GM19468 (cell line): Measurements from ENCODE around the gene PRPF6.
"Not testable (repeated sequence)": the region's sequence is repeated elsewhere in the genome, so short reads cannot be mapped to it uniquely, and the experiment has no call there.

Source experiments
- ATAC-seq: cut with Tn5 transposase; IDR thresholded peaks from one replicate; pipeline ENCODE4 v1.9.1; 2021; ENCODE audit warnings: mild to moderate bottlenecking, moderate library complexity, moderate number of reproducible peaks; ENCODE audit not compliant: unreplicated experiment; ENCODE audit errors: extremely low read depth

PRPF6 gene

DNA sequence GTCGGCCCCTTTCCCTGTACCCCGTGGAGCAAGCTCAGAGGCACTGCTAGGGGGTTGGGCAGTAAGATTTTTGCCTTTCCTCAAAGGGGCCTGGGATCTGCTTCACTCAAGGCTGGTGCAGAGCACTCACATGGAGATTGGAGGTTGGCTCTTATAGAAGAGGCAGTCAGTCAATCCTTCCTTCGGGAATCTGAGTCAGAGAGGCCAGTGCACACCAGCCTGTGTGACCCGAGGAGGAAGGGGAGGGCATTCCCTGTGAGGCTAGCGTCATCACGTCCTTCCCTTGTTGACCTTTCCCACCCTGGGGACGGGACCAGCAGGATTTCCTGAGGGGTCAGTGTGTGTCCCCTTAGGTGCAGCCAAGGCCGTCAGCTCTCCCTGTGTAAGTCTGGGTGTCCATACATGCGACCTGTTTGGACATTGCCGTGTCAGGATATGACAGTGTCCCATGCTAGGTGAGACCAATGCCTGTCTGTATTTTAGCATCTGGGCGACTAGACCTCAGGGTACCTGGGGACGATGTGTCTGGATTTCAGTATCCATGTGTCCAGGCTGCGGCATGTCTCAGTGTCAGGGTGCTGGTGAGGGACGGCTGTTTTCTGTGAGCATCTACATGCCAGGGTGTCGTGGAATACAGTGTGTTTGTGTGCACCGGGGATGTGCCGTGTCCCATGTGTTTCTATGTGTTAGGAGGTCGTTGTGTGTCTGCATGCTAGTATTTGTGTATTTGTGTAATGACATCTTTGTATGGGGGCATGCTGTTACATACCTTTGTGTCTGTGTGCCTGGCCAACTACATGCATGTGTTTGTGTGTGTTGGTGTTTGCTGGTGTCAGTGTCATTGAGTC, 8.4 kb upstream of the PRPF6 start:
- ATAC-seq: no peak

DNA sequence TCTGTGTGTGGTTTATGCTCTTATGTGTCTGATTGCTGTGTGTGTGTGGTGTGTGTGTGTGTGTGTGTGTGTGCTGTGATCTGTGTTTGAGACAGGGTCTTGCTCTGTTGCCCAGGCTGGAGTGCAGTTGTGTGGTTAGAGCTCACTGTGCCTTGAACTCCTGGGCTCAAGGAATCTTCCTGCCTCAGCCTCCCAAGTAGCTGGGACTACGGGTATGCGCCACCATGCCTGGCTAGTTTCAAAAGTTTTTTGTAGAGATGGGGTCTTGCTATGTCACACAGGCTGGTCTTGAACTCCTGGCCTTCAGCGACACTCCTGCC, 7.8 kb upstream of the PRPF6 start:
- ATAC-seq: no peak

- no peak for ATAC-seq
Observed at GRCh38 chr20:63973636-63974401, 7.1 kb upstream of the PRPF6 start.

- ATAC-seq: no peak
Observed at GRCh38 chr20:63974402-63975200, 6.3 kb upstream of the PRPF6 start.

DNA sequence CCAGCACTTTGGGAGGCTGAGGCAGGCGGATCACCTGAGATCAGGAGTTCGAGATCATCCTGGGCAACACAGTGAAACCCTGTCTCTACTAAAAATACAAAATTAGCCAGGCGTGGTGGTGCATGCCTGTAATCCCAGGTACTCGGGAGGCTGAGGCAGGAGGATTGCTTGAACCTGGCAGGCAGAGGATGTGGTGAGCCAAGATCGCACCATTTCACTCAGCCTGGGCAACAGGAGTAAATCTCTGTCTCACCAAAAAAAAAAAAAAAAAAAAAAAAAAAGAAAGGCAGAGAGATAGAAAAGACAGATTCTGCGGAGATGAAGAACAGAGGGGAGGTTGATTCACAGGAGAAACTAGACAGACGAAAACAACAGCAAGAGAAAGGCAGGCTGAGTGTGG, 4.4 kb upstream of the PRPF6 start:
- not testable (repeated sequence) for ATAC-seq

DNA sequence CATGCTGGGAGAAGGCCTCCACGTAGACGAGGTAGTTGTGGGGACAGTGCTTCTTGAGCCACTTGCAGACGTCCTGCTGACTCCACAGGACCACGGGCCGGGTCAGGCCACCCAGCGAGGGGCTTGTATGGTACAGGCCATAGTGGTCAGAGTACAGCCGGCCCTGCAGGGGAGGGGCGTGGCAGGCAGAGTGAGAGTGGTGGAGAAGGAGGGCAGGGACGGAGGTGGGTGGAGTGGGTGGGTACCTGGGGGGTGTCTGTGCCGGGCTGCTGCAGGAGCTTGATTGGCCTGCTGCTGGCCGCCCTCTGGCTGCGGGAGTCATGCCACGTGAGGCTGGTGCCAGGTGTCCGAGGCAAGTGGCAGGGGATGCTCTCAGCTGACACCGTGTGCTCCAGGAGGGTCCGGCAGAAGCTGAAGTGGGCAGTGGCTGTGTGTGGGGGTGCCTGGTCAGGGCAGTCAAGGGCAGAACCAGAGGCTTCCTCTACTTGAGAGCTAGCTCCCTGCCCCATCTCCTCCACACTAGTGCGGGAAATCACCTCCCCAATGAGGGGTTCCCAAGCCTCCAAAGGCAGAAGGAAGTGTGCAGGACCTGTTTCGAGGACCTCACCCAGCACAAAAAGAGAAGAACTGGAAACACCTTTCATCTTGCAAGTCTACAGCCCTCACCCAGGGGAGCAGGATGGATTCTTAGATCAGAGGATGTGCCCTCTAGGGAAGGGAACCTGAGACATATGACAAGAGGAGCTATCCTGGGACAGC, 3.8 kb upstream of the PRPF6 start:
- no peak for ATAC-seq

- no peak for ATAC-seq
Observed at GRCh38 chr20:63977739-63978276, 3.1 kb upstream of the PRPF6 start.

DNA sequence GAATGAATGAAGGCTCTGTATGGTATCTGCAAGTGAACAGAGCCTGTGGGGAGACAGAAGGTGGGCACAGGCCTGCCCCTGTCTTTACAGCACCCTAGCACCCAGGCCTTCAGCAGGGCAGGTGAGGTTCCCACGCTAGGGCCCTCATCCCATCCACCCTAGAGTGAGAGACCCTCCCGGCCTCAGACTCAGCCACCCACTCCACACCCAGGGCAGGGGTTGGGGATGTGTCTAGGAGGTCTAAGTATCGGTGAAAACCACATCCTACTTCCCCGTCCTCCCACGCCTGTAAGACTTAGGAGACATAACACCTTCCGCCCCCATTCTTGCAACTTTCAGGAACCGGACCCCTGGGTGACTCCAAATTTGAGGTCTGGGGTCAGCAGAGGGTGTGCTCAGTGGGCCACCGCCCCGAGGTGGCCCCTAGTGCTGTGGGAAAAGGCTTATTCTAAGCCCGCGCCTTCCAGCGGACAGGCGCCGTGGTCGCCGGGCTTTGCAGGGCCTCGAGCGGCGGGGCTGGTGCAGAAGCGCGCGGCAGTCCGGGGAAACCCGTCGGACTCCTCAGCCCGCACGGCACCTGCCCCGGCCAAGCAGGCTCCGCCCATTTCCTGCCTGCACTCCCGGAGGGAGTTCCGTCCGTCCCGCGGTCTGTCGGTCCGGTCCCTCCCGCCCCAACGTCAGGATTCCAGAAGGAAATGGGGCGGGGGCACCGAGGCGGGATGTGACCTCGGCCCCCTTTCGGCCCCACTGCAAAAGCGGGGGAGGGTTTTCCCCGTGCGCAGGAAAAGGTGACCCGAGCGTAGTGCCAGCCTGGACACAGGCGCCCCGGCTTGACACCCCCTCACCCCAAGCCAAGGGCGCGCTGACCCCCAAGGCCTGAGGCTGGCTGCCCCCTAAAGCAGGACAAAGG, 2.4 kb upstream of the PRPF6 start:
- ATAC-seq: no peak

GRCh38 chr20:63979229-63979556, 1.7 kb upstream of the PRPF6 start:
- ATAC-seq: no peak

GRCh38 chr20:63979557-63980316, 1.2 kb upstream of the PRPF6 start, which contains the start of gene SAMD10:
SAMD10 (minus strand) TSS chr20:63979642; CDS start chr20:63979467, 175 bp downstream.
- no peak for ATAC-seq

DNA sequence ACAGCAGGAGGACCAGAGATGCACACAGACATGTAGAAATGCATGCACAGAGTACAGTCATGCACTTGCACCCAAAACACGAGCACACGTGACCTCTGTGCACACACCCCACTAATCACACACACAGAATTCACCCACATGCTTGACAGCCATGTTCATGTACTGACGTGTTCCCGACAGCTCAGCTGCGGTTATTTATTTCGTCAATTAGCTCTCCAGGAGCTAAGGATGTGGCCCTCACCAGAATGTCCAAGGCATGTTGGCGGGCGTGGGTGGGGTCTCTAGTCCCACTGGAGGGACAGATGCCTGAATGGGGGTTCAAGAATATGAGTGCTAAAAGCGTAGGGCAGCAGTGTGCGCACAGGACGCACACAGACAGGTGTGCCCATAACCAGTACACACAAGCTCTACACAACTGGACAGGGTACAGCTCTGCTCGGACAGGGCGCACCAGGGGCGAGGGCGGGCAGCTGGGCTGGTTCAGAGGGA, 571 bp upstream of the PRPF6 start:
- ATAC-seq: peak; percentile 7

- no peak for ATAC-seq
Observed at GRCh38 chr20:63982937-63983336, 2.0 kb downstream of the PRPF6 start.

- ATAC-seq: no peak
Observed at GRCh38 chr20:64000906-64001305, 20.0 kb downstream of the PRPF6 start.

DNA sequence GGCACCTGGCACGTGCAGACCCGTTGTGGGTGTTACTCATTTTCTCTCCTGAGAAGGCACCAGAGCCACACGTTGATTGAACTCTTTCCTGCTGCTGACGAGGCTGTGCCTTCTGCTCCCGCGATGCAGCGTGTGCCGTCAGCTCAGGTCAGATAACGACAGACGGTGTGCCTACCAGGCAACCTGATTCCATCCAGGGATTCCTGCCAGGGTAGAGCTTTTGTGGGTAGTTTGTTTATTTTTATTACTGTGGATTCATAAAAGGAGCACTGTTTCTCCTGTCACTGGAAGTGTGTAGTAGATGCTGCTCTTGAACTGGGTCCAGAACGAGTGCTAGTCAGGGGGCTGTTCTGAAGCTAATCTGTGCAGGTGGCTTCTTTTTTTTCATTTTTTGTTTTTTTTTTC, 20.7 kb downstream of the PRPF6 start:
- ATAC-seq: no peak

DNA sequence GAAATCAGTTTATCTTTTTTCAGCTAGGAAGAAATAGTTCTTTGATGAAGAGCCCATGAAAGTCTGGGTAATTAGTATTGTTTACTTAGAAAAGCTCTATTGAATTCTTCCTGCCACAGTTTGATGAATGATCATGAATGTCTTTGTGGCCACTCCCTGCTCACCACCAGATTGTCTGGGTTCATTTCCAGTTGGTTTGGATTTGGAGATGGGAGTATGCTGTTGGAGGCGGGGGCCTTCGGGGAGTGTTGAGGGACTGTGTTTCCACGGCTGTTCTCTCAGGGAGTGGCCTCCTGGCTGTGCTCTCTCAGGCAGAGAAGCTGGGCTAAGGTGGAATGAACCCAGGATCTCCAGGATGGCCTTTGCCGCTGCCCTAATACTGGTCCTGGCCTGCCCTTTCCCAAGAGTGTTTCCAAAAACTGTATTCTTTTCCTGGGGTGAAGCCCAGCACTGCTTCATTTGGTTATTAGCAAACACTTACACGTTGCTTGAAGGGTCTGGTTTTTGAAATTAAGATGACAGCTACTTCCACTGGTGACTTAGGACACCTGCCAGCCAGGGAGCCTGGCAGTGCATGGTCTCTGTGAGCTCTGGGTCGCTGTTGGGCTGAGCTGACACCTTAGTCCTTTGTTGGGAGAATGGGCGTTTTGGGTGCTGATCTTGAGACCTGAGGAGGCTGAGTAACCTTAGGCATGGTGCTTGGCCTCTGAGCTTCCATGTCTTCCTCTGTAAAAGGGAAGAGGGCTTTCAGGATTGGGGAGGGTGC, 23.2 kb downstream of the PRPF6 start:
- ATAC-seq: no peak

GRCh38 chr20:64005394-64005793, 24.5 kb downstream of the PRPF6 start:
- no peak for ATAC-seq

DNA sequence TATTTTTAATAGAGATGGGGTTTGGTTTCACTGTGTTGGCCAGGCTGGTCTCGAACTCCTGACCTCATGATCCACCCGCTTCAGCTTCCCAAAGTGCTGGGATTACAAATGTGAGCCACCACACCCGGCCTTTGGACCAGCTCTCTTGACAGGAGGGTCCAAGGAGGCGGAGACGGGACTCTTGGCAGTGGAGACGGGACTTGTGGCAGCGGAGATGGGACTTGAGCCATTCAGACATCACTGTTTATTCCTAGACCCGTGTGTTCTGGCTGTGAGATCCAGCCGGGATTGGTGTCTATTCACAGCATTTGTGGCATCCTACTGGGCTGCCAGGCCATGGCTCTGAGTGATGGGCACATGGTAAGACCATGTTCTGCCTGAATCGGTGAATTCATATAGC, 25.6 kb downstream of the PRPF6 start:
- no peak for ATAC-seq
